H9 (cell line): ENCODE measurements around the gene SNTG2. TPM values are rescaled to one million over a fixed set of nuclear protein-coding genes. Genes with fewer than 3 reads are reported as not detected.

Source experiments
- DNase-seq: peaks from one replicate; pipeline ENCODE4 v3.0.0-alpha.2; 2017
- H2AFZ ChIP-seq: one replicate; pipeline ENCODE4 v1.6.1; 2013; ENCODE audit warnings: mild to moderate bottlenecking, low read length, control low read depth, moderate library complexity
- H2AK5ac ChIP-seq: 2 replicates; pipeline ENCODE4 v1.6.1; 2013; ENCODE audit warnings: low read length, control low read depth, mixed read lengths; ENCODE audit not compliant: insufficient read length
- H2BK120ac ChIP-seq: one replicate; pipeline ENCODE4 v1.6.1; 2013; ENCODE audit warnings: low read depth, mild to moderate bottlenecking, low read length, control low read depth, inconsistent platforms; ENCODE audit not compliant: poor library complexity, severe bottlenecking
- H2BK12ac ChIP-seq: 2 replicates; pipeline ENCODE4 v1.6.1; 2013; ENCODE audit warnings: low read length, control low read depth, mixed read lengths, low read depth; ENCODE audit not compliant: insufficient read length
- H2BK15ac ChIP-seq: 2 replicates; pipeline ENCODE4 v1.6.1; 2013; ENCODE audit warnings: low read depth, low read length, control low read depth
- H2BK20ac ChIP-seq: one replicate; pipeline ENCODE4 v1.6.1; 2013; ENCODE audit warnings: low read depth, mild to moderate bottlenecking, low read length, control low read depth, inconsistent platforms; ENCODE audit not compliant: poor library complexity, severe bottlenecking
- H2BK5ac ChIP-seq: 2 replicates; pipeline ENCODE4 v1.6.1; 2013; ENCODE audit warnings: low read length, control low read depth, mixed read lengths; ENCODE audit not compliant: insufficient read length
- H3K14ac ChIP-seq: 2 replicates; pipeline ENCODE4 v1.6.1; 2013; ENCODE audit warnings: low read length, control low read depth; ENCODE audit not compliant: insufficient read depth
- H3K18ac ChIP-seq: 2 replicates; pipeline ENCODE4 v1.6.1; 2013; ENCODE audit warnings: low read depth, mild to moderate bottlenecking, mixed read lengths, low read length, control low read depth; ENCODE audit not compliant: insufficient read length
- H3K23ac ChIP-seq: 2 replicates; pipeline ENCODE4 v1.6.1; 2013; ENCODE audit warnings: low read length, control low read depth, mixed read lengths, low read depth; ENCODE audit not compliant: insufficient read length
- H3K23me2 ChIP-seq: 2 replicates; pipeline ENCODE4 v1.6.1; 2013; ENCODE audit warnings: low read depth, mild to moderate bottlenecking, mixed read lengths, low read length, control low read depth; ENCODE audit not compliant: insufficient read length, poor library complexity, severe bottlenecking
- H3K27ac ChIP-seq: 2 replicates; pipeline ENCODE4 v1.5.1; 2013; ENCODE audit warnings: low read length, control low read depth, mixed read lengths, low read depth; ENCODE audit not compliant: insufficient read length
- H3K27me3 ChIP-seq: 2 replicates; pipeline ENCODE4 v1.6.1; 2013; ENCODE audit warnings: low read length, control low read depth, inconsistent platforms; ENCODE audit not compliant: insufficient read depth
- H3K4ac ChIP-seq: 2 replicates; pipeline ENCODE4 v1.6.1; 2013; ENCODE audit warnings: low read depth, mild to moderate bottlenecking, control low read depth, inconsistent platforms, low read length, moderate library complexity
- H3K4me1 ChIP-seq: 2 replicates; pipeline ENCODE4 v1.6.1; 2013; ENCODE audit warnings: low read length, control low read depth, inconsistent platforms; ENCODE audit not compliant: insufficient read depth
- H3K4me2 ChIP-seq: 2 replicates; pipeline ENCODE4 v1.6.1; 2013; ENCODE audit warnings: low read length, control low read depth, mixed read lengths; ENCODE audit not compliant: insufficient read length, insufficient read depth
- H3K56ac ChIP-seq: 2 replicates; pipeline ENCODE4 v1.6.1; 2013; ENCODE audit warnings: low read depth, mild to moderate bottlenecking, mixed read lengths, low read length, control low read depth; ENCODE audit not compliant: insufficient read length
- H3K79me1 ChIP-seq: 2 replicates; pipeline ENCODE4 v1.6.1; 2013; ENCODE audit warnings: low read depth, mild to moderate bottlenecking, moderate library complexity, low read length, control low read depth, inconsistent platforms; ENCODE audit not compliant: insufficient read depth, poor library complexity, severe bottlenecking
- H3K79me2 ChIP-seq: 2 replicates; pipeline ENCODE4 v1.6.1; 2013; ENCODE audit warnings: low read length, control low read depth, inconsistent platforms; ENCODE audit not compliant: insufficient read depth
- H3K9ac ChIP-seq: 2 replicates; pipeline ENCODE4 v1.6.1; 2013; ENCODE audit warnings: low read length, control low read depth, mixed read lengths; ENCODE audit not compliant: insufficient read length; ENCODE audit errors: extremely low read depth
- H3K9me3 ChIP-seq: one replicate; pipeline ENCODE4 v1.6.1; 2013; ENCODE audit warnings: low read depth, low read length, inconsistent platforms; ENCODE audit not compliant: control insufficient read depth
- H3T11ph ChIP-seq: one replicate; pipeline ENCODE4 v1.6.1; 2013; ENCODE audit warnings: mild to moderate bottlenecking, low read length, control low read depth, inconsistent platforms
- H4K20me1 ChIP-seq: one replicate; pipeline ENCODE4 v1.6.1; 2013; ENCODE audit not compliant: control insufficient read depth, insufficient read length, insufficient read depth
- H4K5ac ChIP-seq: 2 replicates; pipeline ENCODE4 v1.6.1; 2013; ENCODE audit warnings: low read depth, mild to moderate bottlenecking, mixed read lengths, low read length, control low read depth; ENCODE audit not compliant: insufficient read length
- H4K8ac ChIP-seq: replicated peaks from 2 replicates; pipeline ENCODE4 v1.6.1; 2013; ENCODE audit warnings: low read length, control low read depth, mixed read lengths, low read depth; ENCODE audit not compliant: insufficient read length
- H4K91ac ChIP-seq: 2 replicates; pipeline ENCODE4 v1.6.1; 2013; ENCODE audit warnings: low read depth, mild to moderate bottlenecking, moderate library complexity, mixed read lengths, low read length, control low read depth; ENCODE audit not compliant: insufficient read length
- H3K27ac Mint-ChIP-seq, 3 experiments: 2 replicates in 2 of 3; 3 replicates in 1 of 3; pipeline ENCODE4 v1.8.0; 2020 to 2021; ENCODE audit warnings: mixed read lengths in 3 of 3, mild to moderate bottlenecking in 1 of 3, moderate library complexity in 1 of 3
- H3K27me3 Mint-ChIP-seq: 2 replicates; pipeline ENCODE4 v1.8.0; 2021; ENCODE audit warnings: low read depth, mild to moderate bottlenecking, moderate library complexity, mixed read lengths
- H3K36me3 Mint-ChIP-seq, 3 experiments: 2 replicates in 2 of 3; 3 replicates in 1 of 3; pipeline ENCODE4 v1.8.0; 2020 to 2021; ENCODE audit warnings: low read depth in 3 of 3, mixed read lengths in 3 of 3; ENCODE audit not compliant: insufficient read depth in 1 of 3
- H3K4me1 Mint-ChIP-seq, 2 experiments: 2 replicates each; pipeline ENCODE4 v1.8.0; 2020; ENCODE audit warnings: mixed read lengths in 2 of 2
- H3K4me3 Mint-ChIP-seq, 2 experiments: 2 replicates in 1 of 2; 3 replicates in 1 of 2; pipeline ENCODE4 v1.8.0; 2020 to 2021; ENCODE audit warnings: mild to moderate bottlenecking in 2 of 2, mixed read lengths in 2 of 2, moderate library complexity in 1 of 2
- H3K9me3 Mint-ChIP-seq, 2 experiments: 2 replicates in 1 of 2; 3 replicates in 1 of 2; pipeline ENCODE4 v1.8.0; 2020; ENCODE audit warnings: mild to moderate bottlenecking in 2 of 2, mixed read lengths in 2 of 2, moderate library complexity in 1 of 2
- CTCF ChIP-seq: fragments of 200-600 bp; sonication (generic); conservative IDR thresholded peaks from 3 replicates; pipeline ENCODE4 v1.8.0; 2021; ENCODE audit warnings: antibody characterized with exemption, mild to moderate bottlenecking
- WGBS: extraction: QIAGEN DNeasy Blood & Tissue Kit; methylation state at CpG from one replicate; pipeline ENCODE4 v1.1.7; 2013; ENCODE audit warnings: missing lambda C conversion rate, low lambda C conversion rate, mixed read lengths; ENCODE audit not compliant: insufficient read length; ENCODE audit errors: extremely low coverage; 5-methylcytosine and 5-hydroxymethylcytosine counted together
- total RNA-seq: library from RNA; stranded (reverse); gene quantifications from 2 replicates; pipeline ENCODE4 v1.2.1, GENCODE V29; 2021

The SNTG2 gene
- total RNA-seq, 1 experiment from 2014 or later: 13.2 TPM

- no peaks in the 10 kb centered on the region for H3K79me1 ChIP-seq
- H4K91ac ChIP-seq: no peak overlapping the region
- H3K4me1 ChIP-seq: peaks cover 3% of the 10 kb centered on the region; the same call in 1 of the 2 replicates
- H4K8ac ChIP-seq: no peak overlapping the region
- H3K9me3 ChIP-seq: no peaks in the 10 kb centered on the region
- H2BK20ac ChIP-seq: no peak overlapping the region
- no peak overlapping the region for H2BK12ac ChIP-seq
- H4K20me1 ChIP-seq: no peaks in the 10 kb centered on the region
- no CpG with 5 or more reads among the region's 10 CpGs for WGBS
- H2BK120ac ChIP-seq: no peak overlapping the region
- H3K23me2 ChIP-seq: no peaks in the 10 kb centered on the region
- TF ChIP-seq CTCF: no peak
- H2BK5ac ChIP-seq: no peak overlapping the region
- H2AFZ ChIP-seq: no peak overlapping the region
- Mint-ChIP-seq H3K36me3 (0 out of 7 replicates have a peak, but pooled peaks cover 0 to 2% (median 0%) of the 10 kb centered on the region in 3 experiments), H3K4me1 (peaks cover 17 to 20% of the 10 kb centered on the region in 2 experiments), H3K27me3 (no peaks in the 10 kb centered on the region; the same call in 1 of the 2 replicates), H3K4me3 (no peak overlapping the region), H3K9me3 (peaks cover 0 to 3% of the 10 kb centered on the region in 2 experiments; a peak in 2 of 5 replicates), H3K27ac (no peak overlapping the region)
- H3K27ac ChIP-seq: no peak overlapping the region
- DNase-seq: no peak
- no peak overlapping the region for H3K14ac ChIP-seq
- no peak overlapping the region for H3K4ac ChIP-seq
- H3K9ac ChIP-seq: no peak overlapping the region
- no peak overlapping the region for H2AK5ac ChIP-seq
- no peak overlapping the region for H3K4me2 ChIP-seq
- H3K79me2 ChIP-seq: no peaks in the 10 kb centered on the region
- no peak overlapping the region for H3T11ph ChIP-seq
- no peak overlapping the region for H3K56ac ChIP-seq
- H3K27me3 ChIP-seq: no peaks in the 10 kb centered on the region
- no peak overlapping the region for H3K18ac ChIP-seq
- no peak overlapping the region for H3K23ac ChIP-seq
- H4K5ac ChIP-seq: no peak overlapping the region
- H2BK15ac ChIP-seq: no peak overlapping the region
Observed at GRCh38 chr2:1339388-1340140, 388.9 kb downstream of the SNTG2 start.
